H1 (cell line): Measurements from ENCODE around the gene RNF225. TPM values are rescaled to one million over a fixed set of nuclear protein-coding genes. Genes with fewer than 3 reads are reported as not detected.

Source experiments
- CTCF ChIA-PET: fragments of 300-600 bp; sonication (Branson Sonifier 250); formaldehyde crosslinking; loops from one replicate; lab custom pipeline; 2021; ENCODE audit not compliant: partially characterized antibody; lab: Charles Lee
- POLR2A ChIA-PET: fragments of 300-600 bp; sonication (Branson Sonifier 250); formaldehyde crosslinking; loops from one replicate; lab custom pipeline; 2021; ENCODE audit warnings: inconsistent platforms; ENCODE audit not compliant: partially characterized antibody; lab: Charles Lee
- DNase-seq, 2 experiments: peaks; one replicate each; pipeline versions ENCODE4 v3.0.0 to v3.0.0-alpha.2; 2010 to 2022; ENCODE audit warnings: low spot score in 2 of 2, low read depth in 1 of 2, mixed read lengths in 1 of 2
- FAIRE-seq: peaks from 2 replicates; lab custom pipeline; 2011; peaks lifted over from hg19 to GRCh38; lab: Jason Lieb, UNC
- H2AFZ ChIP-seq: 2 replicates; pipeline ENCODE4 v1.8.1; 2012; ENCODE audit warnings: low read length, inconsistent platforms
- H2AK5ac ChIP-seq: 2 replicates; pipeline ENCODE4 v1.6.1; 2013; ENCODE audit warnings: low read depth, low read length
- H2BK120ac ChIP-seq: replicated peaks from 2 replicates; pipeline ENCODE3; 2013; ENCODE audit warnings: low read depth, low read length, inconsistent platforms
- H2BK12ac ChIP-seq: 2 replicates; pipeline ENCODE4 v1.6.1; 2013; ENCODE audit warnings: low read depth, low read length
- H2BK15ac ChIP-seq: 2 replicates; pipeline ENCODE4 v1.6.1; 2013; ENCODE audit warnings: low read length
- H2BK20ac ChIP-seq: 2 replicates; pipeline ENCODE4 v1.6.1; 2013; ENCODE audit warnings: low read length
- H2BK5ac ChIP-seq: 2 replicates; pipeline ENCODE4 v1.6.1; 2013; ENCODE audit warnings: low read depth, low read length
- H3K14ac ChIP-seq: 2 replicates; pipeline ENCODE4 v1.6.1; 2013; ENCODE audit warnings: inconsistent platforms; ENCODE audit not compliant: insufficient read length
- H3K18ac ChIP-seq: 2 replicates; pipeline ENCODE4 v1.6.1; 2013; ENCODE audit warnings: low read length; ENCODE audit errors: extremely low read depth
- H3K23ac ChIP-seq: 2 replicates; pipeline ENCODE4 v1.6.1; 2013; ENCODE audit warnings: inconsistent platforms; ENCODE audit not compliant: insufficient read length
- H3K23me2 ChIP-seq: 2 replicates; pipeline ENCODE4 v1.6.1; 2013; ENCODE audit warnings: low read depth, low read length
- H3K27ac ChIP-seq: 2 replicates; pipeline ENCODE4 v1.6.1; 2011; ENCODE audit warnings: low read depth, low read length, inconsistent platforms
- H3K27me3 ChIP-seq, 4 experiments: replicated peaks in 1 of 4; 1 replicate in 1 of 4; 2 replicates in 3 of 4; pipeline versions ENCODE4 v1.6.1 to v1.8.1; 2011 to 2013; ENCODE audit warnings: low read length in 3 of 4, mild to moderate bottlenecking in 3 of 4, inconsistent platforms in 2 of 4, mixed read lengths in 2 of 4, moderate library complexity in 1 of 4; ENCODE audit not compliant: control insufficient read depth in 3 of 4, insufficient read depth in 3 of 4; ENCODE audit errors: extremely low read depth in 1 of 4
- H3K36me3 ChIP-seq, 4 experiments: 2 replicates each; pipeline versions ENCODE4 v1.6.1 to v1.8.1; 2011 to 2013; ENCODE audit warnings: mild to moderate bottlenecking in 4 of 4, low read length in 3 of 4, moderate library complexity in 2 of 4, control low read depth in 1 of 4, inconsistent platforms in 1 of 4; ENCODE audit not compliant: insufficient read depth in 4 of 4, control insufficient read depth in 2 of 4
- H3K4ac ChIP-seq: replicated peaks from 2 replicates; pipeline ENCODE3; 2013; ENCODE audit warnings: low read length, low read depth, mixed read lengths, inconsistent platforms; ENCODE audit not compliant: insufficient read length
- H3K4me1 ChIP-seq, 4 experiments: replicated peaks in 1 of 4; 1 replicate in 1 of 4; 2 replicates in 3 of 4; pipeline versions ENCODE4 v1.6.1 to v1.8.1; 2011 to 2013; ENCODE audit warnings: low read length in 3 of 4, inconsistent platforms in 2 of 4, mixed read lengths in 1 of 4; ENCODE audit not compliant: insufficient read depth in 4 of 4, control insufficient read depth in 3 of 4
- H3K4me2 ChIP-seq, 2 experiments: 2 replicates each; pipeline versions ENCODE4 v1.6.1 to v1.8.1; 2011 to 2013; ENCODE audit warnings: low read depth in 2 of 2, low read length in 2 of 2, control low read depth in 1 of 2, inconsistent platforms in 1 of 2, mild to moderate bottlenecking in 1 of 2; ENCODE audit not compliant: insufficient read depth in 1 of 2
- H3K4me3 ChIP-seq, 4 experiments: fragments of 200-600, 300-600 bp in 1 of 4; sonication (generic), shearing (Covaris generic), sonication (Bioruptor Twin) in 1 of 4; 2 replicates each; pipeline versions ENCODE4 v1.5.1 to v1.8.1; 2011 to 2016; ENCODE audit warnings: low read length in 4 of 4, low read depth in 3 of 4, control low read depth in 2 of 4, inconsistent platforms in 2 of 4, mild to moderate bottlenecking in 2 of 4, mixed read lengths in 1 of 4, moderate library complexity in 1 of 4; ENCODE audit not compliant: insufficient read depth in 2 of 4; ENCODE audit errors: extremely low read depth in 1 of 4
- H3K56ac ChIP-seq: replicated peaks from 2 replicates; pipeline ENCODE3; 2013; ENCODE audit warnings: low read depth, mild to moderate bottlenecking, mixed read lengths, low read length, inconsistent platforms; ENCODE audit not compliant: insufficient read length
- H3K79me1 ChIP-seq: 2 replicates; pipeline ENCODE4 v1.6.1; 2013; ENCODE audit warnings: low read depth, low read length, control low read depth
- H3K79me2 ChIP-seq, 2 experiments: 2 replicates each; pipeline versions ENCODE4 v1.6.1 to v1.8.1; 2012 to 2013; ENCODE audit warnings: low read length in 2 of 2, mild to moderate bottlenecking in 2 of 2, inconsistent platforms in 1 of 2; ENCODE audit not compliant: insufficient read depth in 2 of 2, control insufficient read depth in 1 of 2
- H3K9ac ChIP-seq, 4 experiments: replicated peaks in 1 of 4; 1 replicate in 1 of 4; 2 replicates in 3 of 4; pipeline versions ENCODE4 v1.6.1 to v1.8.1; 2011 to 2013; ENCODE audit warnings: low read depth in 3 of 4, low read length in 3 of 4, control low read depth in 2 of 4, mild to moderate bottlenecking in 2 of 4, moderate library complexity in 2 of 4, inconsistent platforms in 1 of 4; ENCODE audit errors: extremely low read depth in 1 of 4
- H3K9me3 ChIP-seq, 2 experiments: 2 replicates each; pipeline versions ENCODE4 v1.6.1 to v1.8.1; 2012 to 2013; ENCODE audit warnings: mild to moderate bottlenecking in 2 of 2, moderate library complexity in 2 of 2, control low read depth in 1 of 2, inconsistent platforms in 1 of 2, low read depth in 1 of 2, low read length in 1 of 2, mixed read lengths in 1 of 2; ENCODE audit not compliant: insufficient read depth in 2 of 2
- H4K20me1 ChIP-seq, 2 experiments: replicated peaks in 1 of 2; 2 replicates each; pipeline versions ENCODE3 to v1.8.1; 2011 to 2013; ENCODE audit warnings: inconsistent platforms in 2 of 2, low read length in 2 of 2, mild to moderate bottlenecking in 1 of 2; ENCODE audit not compliant: insufficient read depth in 2 of 2, control insufficient read depth in 1 of 2
- H4K5ac ChIP-seq: 2 replicates; pipeline ENCODE4 v1.6.1; 2013; ENCODE audit warnings: low read length, low read depth, mixed read lengths, inconsistent platforms; ENCODE audit not compliant: insufficient read length
- H4K8ac ChIP-seq: 2 replicates; pipeline ENCODE4 v1.8.0; 2013; ENCODE audit warnings: mild to moderate bottlenecking, moderate library complexity, low read length, inconsistent platforms; ENCODE audit not compliant: insufficient read depth; ENCODE audit errors: extremely low read depth
- H4K91ac ChIP-seq: replicated peaks from 2 replicates; pipeline ENCODE3; 2013; ENCODE audit warnings: low read length, mixed read lengths, inconsistent platforms; ENCODE audit not compliant: insufficient read length
- BACH1 ChIP-seq: IDR thresholded peaks from 2 replicates; pipeline ENCODE4 v1.6.1; 2012; ENCODE audit warnings: low read length, improper control_type of control experiment
- KDM5A ChIP-seq: fragments of 200-600 bp; IDR thresholded peaks from 2 replicates; pipeline ENCODE4 v1.7.1; 2012; ENCODE audit warnings: mild to moderate bottlenecking, low read length, inconsistent platforms, mixed read lengths
- NRF1 ChIP-seq: IDR thresholded peaks from 2 replicates; pipeline ENCODE4 v1.6.1; 2011; ENCODE audit warnings: mild to moderate bottlenecking, low read depth, low read length, improper control_type of control experiment
- PHF8 ChIP-seq: fragments of 200-600 bp; sonication (generic); conservative IDR thresholded peaks from 2 replicates; pipeline ENCODE4 v1.7.1; 2012; ENCODE audit warnings: low read depth, mild to moderate bottlenecking, inconsistent platforms, low read length, moderate library complexity
- RNF2 ChIP-seq: fragments of 200-900, 300-1000 bp; sonication (generic); IDR thresholded peaks from 2 replicates; pipeline ENCODE4 v1.7.1; 2016; ENCODE audit warnings: borderline replicate concordance, low read depth, mild to moderate bottlenecking, antibody characterized with exemption, low read length; ENCODE audit not compliant: poor library complexity, severe bottlenecking; ENCODE audit errors: missing control alignments
- SAP30 ChIP-seq: fragments of 300-600 bp; sonication (generic); IDR thresholded peaks from 2 replicates; pipeline ENCODE4 v1.7.1; 2012; ENCODE audit warnings: low read length, moderate library complexity, mild to moderate bottlenecking, inconsistent platforms; ENCODE audit not compliant: insufficient read depth, insufficient replicate concordance
- SP2 ChIP-seq: IDR thresholded peaks from 2 replicates; pipeline ENCODE4 v1.6.1; 2012; ENCODE audit warnings: mild to moderate bottlenecking, low read length, inconsistent platforms
- YY1 ChIP-seq: IDR thresholded peaks from 2 replicates; pipeline ENCODE4 v1.6.1; 2011; ENCODE audit warnings: low read depth, mild to moderate bottlenecking, low read length
- WGBS, 2 experiments: shearing (Covaris generic) in 1 of 2; methylation state at CpG; one replicate each; pipeline versions ENCODE4 v1.1.6 to v1.1.7; 2013 to 2015; ENCODE audit warnings: low lambda C conversion rate in 2 of 2, mixed read lengths in 2 of 2, inconsistent platforms in 1 of 2, low coverage in 1 of 2, missing lambda C conversion rate in 1 of 2; ENCODE audit not compliant: insufficient replicate concordance in 2 of 2, insufficient coverage in 1 of 2, insufficient read length in 1 of 2; ENCODE audit errors: extremely low coverage in 1 of 2, missing lambda C conversion rate in 1 of 2; 5-methylcytosine and 5-hydroxymethylcytosine counted together
- polyA plus RNA-seq, 7 experiments: library from polyadenylated mRNA; depleted of rRNA in 3 of 7; stranded (reverse) in 5 of 7; unstranded in 2 of 7; fragments of >200 nt in 5 of 7; fragments of 200-250 nt in 2 of 7; gene quantifications; 1 replicate in 5 of 7; 2 replicates in 1 of 7; 4 replicates in 1 of 7; pipeline versions ENCODE4 v1.2.1 to v1.2.3, GENCODE V29; 2011 to 2013; ENCODE audit warnings: missing spikeins in 2 of 7, mixed read lengths in 2 of 7
- total RNA-seq: library from RNA; stranded (reverse); fragmentation: NEBNext Ultra II Directional; extraction: Animal tissue kit (Norgen Biotek cat#: 25700); gene quantifications from 2 replicates; pipeline ENCODE4 v1.2.1, GENCODE V29; 2021

RNF225 gene
- total and polyA plus RNA-seq, 2 of the 8 experiments (the other 6 are each of a cell fraction or from before 2014, with no cell fraction given): 0.17 to 1.0 TPM

DNA sequence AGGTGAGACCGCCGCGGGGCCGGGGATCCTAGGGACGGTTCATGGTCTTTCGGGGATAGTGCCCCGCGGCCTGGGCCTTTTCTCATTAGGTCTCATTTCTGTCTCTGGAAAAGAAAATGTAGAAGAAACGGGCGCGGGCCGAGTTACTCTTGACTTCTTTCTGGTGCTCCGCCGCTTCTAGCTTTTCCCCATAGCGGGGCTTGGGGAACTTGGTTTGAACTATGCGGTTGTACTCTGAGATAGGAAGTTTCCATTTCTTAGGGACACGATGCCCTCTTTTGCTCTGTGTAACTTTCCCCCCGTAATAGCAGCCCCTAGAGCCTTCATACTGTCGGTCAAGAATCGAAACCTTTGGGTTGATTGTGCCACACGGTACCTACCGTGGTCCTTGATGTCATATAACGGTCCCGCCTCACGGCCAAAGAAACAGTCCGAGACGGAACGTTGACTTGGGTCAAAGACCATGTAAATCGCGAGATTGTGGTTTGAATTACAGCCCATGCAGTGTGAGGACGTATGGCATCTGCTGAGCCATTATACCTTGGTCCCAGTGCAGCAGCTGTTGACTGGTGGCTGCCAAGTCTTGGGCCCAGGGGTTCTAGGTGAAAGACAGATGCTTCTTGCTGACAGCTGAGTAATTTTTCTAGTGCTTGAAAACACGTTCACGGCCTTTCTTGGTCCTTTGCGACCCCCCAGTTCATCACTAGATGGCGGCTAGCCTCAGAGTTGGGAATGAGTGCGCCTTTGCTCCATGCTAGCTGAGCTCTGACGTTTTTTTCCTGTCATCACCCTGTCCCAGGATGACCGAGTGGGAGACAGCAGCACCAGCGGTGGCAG is 7.9 kb upstream of the RNF225 start:
- no peak for FAIRE-seq
- H3K79me1 ChIP-seq: peaks cover 4% of the 10 kb centered on the region; the same call in 1 of the 2 replicates
- TF ChIP-seq YY1 (no peak), BACH1 (no peak), RNF2 (no peak), SAP30 (peak; percentile 41), PHF8 (peak; percentile 60; the same call in 1 of the 2 replicates), KDM5A (peak; percentile 29; the same call in 1 of the 2 replicates), NRF1 (no peak), SP2 (no peak)

More for the DNA sequence above, 7.9 kb upstream of the RNF225 start:
- Histone ChIP-seq H3K14ac (no peak overlapping the region), H2BK12ac (no peak overlapping the region), H3K4me3 (peak overlapping the region; percentile 82 to 99 (median 92)), H3K9me3 (no peaks in the 10 kb centered on the region), H3K9ac (peak overlapping the region; percentile 60 to 80 (median 72)), H2AK5ac (no peak overlapping the region), H3K4me2 (peak overlapping the region; percentile 95 to 99), H3K4me1 (peaks cover 0 to 15% (median 9%) of the 10 kb centered on the region in 4 experiments; a peak in 6 of 7 replicates), H2BK15ac (no peak overlapping the region), H4K5ac (no peak overlapping the region), H3K18ac (no peak overlapping the region), H2BK120ac (no peak overlapping the region), H4K8ac (no peak overlapping the region; the same call in 1 of the 2 replicates), H3K27ac (peak overlapping the region; percentile 60), H3K36me3 (peaks cover 9 to 35% (median 24%) of the 10 kb centered on the region in 4 experiments), H2BK20ac (no peak overlapping the region), H3K23ac (no peak overlapping the region), H3K23me2 (peaks cover 19% of the 10 kb centered on the region), H3K56ac (peak overlapping the region; percentile 27), H2BK5ac (0 out of 2 replicates have a peak overlapping the region, but pooled peaks have one; percentile 1), H3K27me3 (no peaks in the 10 kb centered on the region), H4K20me1 (peaks cover 11 to 15% of the 10 kb centered on the region in 2 experiments), H3K79me2 (peaks cover 6 to 40% of the 10 kb centered on the region in 2 experiments), H4K91ac (peak overlapping the region; percentile 29), H2AFZ (no peak overlapping the region), H3K4ac (peak overlapping the region; percentile 19)
- WGBS, 2 experiments: 15% methylated on average over 39 of the region's 39 CpGs; no CpG with 5 or more reads in 1 of the 2 experiments
- no peak for DNase-seq
- POLR2A ChIA-PET: interaction anchor here (0.7 to 5.8 kb wide), 13 partner anchors 8 to 167 kb away, joined by 3 to 78 read pairs (median 6); partner anchors contain the start of genes CHMP2A, RNF225, ZBTB45 and ZNF497
- CTCF ChIA-PET: interaction anchor here (0.6 kb wide), 1 partner anchor 10 kb away, joined by 3 read pairs; no protein-coding TSS in a partner anchor
